ENCODE measurements around the gene SRPK2.
"Not testable (repeated sequence)": the region's sequence is repeated elsewhere in the genome, so short reads cannot be mapped to it uniquely, and the experiment has no call there.

The SRPK2 gene

DNA sequence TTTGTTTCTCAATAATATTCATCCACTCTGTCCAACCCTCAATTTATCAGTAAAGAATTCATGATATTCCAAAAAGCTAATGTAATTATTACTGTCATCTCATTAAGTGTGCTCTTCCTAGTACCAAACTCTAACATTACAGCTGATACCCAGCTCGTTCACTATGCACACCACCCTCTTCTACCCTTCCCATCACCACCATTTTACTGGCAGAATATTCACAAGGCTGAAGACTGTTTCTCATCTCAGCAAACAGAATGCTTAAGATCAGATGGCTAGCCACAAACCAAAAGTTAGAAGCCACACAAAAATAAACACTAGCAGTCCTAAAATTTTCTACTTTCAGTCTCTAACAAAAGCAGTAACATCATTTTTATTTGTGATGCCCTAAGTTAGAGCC lies 121.5 kb downstream of the SRPK2 start:
- no peak for DNase-seq (ENCODE audit: low read depth in 2 of 2)

DNA sequence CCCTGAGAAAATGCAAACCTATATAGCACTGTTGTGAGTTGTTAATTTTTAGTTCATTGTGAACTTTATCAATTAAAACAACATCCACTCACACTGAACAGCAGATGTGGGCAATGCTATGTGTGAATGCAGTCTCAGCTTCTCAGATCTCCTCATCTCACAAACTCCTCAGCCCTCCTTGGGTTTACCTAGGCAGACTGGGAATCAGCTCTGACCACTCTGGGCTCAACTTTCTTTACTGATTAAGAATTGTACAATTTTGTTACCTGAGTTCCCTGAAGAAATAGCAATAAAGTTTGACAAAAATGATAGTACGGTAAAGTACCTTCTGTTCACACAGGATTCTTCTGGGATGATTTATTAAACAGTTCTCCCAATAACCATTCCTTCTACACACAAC lies 124.0 kb downstream of the SRPK2 start:
- DNase-seq (ENCODE audit: low read depth in 2 of 2): no peak

DNA sequence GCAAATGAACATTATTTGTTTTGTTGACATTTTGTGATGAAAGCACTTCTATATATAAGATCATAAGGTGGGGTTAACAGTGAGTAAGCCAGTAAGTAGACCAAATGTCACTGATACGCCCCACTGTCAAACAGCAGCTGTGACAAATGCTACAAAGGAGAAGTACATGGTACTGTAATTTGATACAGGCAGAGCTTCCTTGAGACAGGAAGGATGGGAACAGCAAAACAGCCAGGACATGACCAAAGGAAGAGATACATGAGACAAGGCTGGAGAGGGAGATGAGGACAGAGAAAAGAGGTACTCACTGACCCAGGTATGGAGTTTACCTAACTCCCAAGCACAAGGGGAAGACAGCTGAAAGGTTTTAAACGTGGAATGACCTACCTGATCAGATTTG lies 127.0 kb downstream of the SRPK2 start:
- DNase-seq (ENCODE audit: low read depth in 2 of 2): no peak

DNA sequence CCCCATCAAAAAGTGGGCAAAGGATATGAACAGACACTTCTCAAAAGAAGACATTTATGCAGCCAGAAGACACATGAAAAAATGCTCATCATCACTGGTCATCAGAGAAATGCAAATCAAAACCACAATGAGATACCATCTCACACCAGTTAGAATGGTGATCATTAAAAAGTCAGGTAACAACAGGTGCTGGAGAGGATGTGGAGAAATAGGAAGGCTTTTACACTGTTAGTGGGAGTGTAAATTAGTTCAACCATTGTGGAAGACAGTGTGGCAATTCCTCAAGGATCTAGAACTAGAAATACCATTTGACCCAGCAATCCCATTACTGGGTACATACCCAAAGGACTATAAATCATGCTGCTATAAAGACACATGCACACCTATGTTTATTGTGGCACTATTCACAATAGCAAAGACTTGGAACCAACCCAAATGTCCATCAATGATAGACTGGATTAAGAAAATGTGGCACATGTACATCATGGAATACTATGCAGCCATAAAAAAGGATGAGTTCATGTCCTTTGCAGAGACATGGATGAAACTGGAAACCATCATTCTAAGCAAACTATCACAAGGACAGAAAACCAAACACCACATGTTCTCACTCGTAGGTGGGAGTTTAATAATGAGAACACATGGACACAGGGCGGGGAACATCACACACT lies 128.4 kb downstream of the SRPK2 start:
- not testable (repeated sequence) for DNase-seq (ENCODE audit: low read depth in 2 of 2)

DNA sequence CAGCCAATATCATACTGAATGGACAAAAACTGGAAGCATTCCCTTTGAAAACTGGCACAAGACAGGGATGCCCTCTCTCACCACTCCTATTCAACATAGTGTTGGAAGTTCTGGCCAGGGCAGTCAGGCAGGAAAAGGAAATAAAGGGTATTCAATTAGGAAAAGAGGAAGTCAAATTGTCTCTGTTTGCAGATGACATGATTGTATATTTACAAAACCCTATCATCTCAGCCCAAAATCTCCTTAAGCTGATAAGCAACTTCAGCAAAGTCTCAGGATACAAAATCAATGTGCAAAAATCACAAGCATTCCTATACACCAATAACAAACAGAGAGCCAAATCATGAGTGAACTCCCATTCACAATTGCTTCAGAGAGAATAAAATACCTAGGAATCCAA lies 129.8 kb downstream of the SRPK2 start:
- not testable (repeated sequence) for DNase-seq (ENCODE audit: low read depth in 2 of 2)

DNA sequence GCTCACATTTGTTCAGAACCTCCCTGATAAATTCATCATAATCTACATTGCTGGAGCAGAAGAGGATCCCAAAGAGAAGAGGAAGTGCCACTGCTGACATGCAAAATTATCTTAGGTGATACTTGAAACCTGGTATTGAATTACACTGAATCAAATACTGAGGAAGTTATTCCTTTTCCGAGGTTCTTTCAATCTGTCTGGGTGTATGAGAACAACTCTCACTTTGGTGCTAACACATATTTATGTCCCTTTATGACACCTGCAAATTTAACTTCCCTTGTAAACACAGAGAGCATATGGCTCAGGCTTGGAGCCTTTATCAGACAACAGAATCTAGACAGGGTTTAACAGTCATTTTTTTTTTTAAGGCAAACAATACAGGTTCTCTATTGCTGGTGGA lies 131.4 kb downstream of the SRPK2 start:
- no peak for DNase-seq (ENCODE audit: low read depth in 2 of 2)

DNA sequence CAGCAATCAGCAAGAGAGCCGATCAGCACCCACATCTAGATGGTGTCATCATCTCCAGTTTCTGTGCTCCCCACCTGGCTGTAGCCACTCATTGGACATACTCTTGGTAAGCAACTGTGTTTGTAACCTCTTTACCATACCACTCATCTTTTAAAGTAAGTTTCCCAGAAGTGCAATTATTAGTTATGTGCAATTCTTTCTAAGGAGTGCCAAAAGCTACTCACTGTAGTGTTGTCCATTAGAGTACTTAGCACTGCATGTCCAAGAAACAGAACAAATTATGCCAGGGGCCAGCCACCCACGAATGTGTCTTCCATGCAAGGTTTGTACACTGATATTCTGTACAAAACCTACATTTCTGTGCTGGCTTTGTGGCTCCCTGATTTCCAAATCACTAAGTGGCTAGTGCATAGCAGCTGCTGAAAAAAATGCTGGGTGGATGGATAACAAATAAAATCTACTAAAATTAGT lies 131.9 kb downstream of the SRPK2 start:
- DNase-seq (ENCODE audit: low read depth in 2 of 2): no peak

DNA sequence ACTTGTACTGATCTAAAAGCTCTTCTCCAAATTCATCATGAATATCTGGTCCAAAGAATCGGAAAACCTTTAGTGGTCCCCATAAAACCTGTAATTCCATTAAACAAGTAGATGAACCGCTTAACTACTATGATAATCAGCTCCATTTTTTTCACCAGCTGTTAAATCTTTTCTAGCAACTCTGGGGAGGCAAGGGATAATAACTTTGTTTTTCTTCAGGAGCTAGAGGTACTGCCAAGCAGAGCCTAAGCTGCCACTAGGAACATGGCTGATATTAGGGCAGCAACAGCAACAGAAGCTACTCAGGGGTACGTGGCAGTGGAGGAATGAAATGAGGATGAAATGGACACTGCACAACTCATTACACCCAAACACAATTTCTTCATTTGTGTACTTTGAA lies 138.0 kb downstream of the SRPK2 start:
- DNase-seq (ENCODE audit: low read depth in 2 of 2): no peak

DNA sequence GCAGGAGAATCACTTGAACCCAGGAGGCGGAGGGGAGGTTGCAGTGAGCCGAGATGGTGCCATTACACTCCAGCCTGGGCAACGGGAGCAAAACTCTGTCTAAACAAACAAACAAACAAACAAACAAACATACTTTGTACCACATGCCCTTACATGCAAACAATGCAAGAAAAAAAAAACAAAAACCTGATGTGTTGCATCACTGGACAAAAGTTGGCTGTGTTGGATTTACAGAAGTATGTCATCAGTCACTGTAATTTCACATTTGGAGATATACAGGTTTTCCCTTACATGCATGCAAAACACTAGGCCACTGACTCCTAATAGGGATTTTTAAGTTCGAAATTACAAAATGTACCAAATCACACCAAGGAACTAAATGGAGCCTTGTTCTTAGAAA lies 138.5 kb downstream of the SRPK2 start:
- no peak for DNase-seq (ENCODE audit: low read depth in 2 of 2)

DNA sequence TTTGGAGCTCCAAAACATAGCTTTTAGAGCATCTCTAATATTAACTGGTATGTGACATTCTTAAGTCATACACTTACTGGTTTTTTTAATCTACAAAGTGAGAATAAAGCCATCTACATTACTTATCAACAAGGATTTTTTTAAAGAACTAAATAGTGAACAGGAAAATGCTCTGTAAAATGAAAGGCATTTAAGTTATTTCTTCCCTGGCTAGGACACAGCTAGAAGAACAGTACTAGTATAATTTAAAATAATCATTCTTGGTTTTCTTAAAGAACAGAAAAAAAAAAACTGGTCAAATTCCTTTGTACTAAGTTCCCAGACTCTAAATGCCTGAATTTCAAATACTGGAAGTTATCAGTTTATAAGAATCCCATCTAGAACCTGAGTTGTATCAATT lies 139.5 kb downstream of the SRPK2 start:
- no peak for DNase-seq (ENCODE audit: low read depth in 2 of 2)

DNA sequence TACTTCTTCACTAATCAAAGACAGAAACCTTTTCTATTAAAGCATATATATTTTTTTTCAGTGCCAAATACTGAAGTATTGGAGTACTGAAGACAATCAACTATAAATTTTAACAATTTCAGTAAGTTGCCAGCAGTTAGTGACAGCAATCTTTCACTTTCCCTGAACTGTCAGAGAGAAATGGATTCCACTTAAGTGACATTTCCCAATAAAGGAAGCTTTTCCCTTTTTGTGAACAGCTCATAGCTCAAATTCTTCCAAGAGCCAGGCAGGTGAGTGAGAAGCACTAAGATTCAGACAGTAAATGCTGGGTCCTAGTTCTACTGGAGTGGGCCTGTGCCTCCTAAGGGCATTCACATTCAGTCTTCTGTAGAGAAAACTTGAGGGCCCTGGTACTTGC lies 142.0 kb downstream of the SRPK2 start:
- DNase-seq (ENCODE audit: low read depth in 2 of 2): no peak

DNA sequence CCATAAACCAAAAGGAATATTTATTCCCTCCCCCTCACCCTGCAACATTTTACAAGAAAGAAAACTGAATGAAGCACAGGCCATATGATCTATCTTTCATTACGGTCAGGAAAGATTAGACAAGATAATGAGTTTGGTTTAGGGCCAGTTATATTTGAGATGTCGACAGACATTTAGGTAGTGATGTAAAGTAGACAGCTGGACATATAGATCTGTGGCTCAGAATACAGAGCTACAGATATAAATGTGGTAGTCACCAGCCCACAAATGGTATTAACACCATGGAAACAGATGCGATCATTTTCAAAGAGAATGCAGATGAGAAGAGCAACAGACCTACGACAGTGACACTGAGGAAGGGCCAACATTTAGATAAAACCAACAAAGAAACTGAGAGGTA lies 142.5 kb downstream of the SRPK2 start:
- DNase-seq (ENCODE audit: low read depth in 2 of 2): no peak

DNA sequence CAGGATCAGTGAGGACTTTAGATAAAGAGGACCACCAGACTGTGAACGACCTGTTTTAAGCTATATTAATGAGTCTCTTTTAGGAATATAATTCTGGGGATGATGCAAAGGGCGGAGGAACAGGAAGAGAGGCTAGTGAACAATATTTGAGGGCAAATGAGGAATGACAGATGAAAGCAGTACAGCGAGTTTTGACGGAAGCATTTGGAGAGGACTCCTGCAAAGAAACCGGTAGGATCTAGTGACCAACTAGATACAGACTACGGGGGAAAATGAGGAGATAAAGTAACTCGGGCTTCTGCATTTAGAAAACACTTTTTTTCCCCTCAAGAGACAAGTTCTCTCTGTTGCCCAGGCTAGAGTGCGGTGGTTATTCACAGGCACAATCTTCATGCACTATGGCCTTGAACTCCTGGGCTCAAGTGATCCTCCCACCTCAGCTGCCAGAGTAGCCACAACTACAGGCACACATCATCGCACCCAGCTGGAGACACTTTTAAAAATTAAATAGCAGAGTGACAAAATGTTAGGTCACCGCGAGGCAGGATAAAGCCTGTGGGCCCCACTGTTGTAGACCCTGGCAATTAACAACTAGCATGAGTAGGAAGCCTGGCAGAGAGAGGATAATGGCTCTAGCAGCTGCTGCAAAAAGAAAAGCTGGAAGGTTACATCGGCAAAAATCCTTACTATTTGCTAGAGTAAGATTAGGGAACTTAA lies 143.2 kb downstream of the SRPK2 start:
- no peak for DNase-seq (ENCODE audit: low read depth in 2 of 2)

DNA sequence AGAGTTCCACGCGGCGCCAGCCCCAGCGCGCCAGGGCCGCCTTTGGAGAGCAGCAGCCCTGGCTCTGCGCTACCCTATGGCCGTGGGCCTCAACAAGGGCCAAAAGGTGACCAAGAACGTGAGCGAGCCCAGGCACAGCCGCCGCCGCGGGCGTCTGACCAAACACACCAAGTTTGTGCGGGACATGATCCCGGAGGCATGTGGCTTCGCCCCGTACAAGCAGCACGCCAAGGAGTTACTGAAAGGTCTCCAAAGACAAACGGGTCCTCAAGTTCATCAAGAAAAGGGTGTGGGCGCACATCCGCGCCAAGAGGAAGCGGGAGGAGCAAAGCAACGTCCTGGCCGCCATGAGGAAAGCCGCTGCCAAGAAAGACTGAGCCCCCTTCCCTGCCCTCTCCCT lies 144.1 kb downstream of the SRPK2 start:
- no peak for DNase-seq (ENCODE audit: low read depth in 2 of 2)

DNA sequence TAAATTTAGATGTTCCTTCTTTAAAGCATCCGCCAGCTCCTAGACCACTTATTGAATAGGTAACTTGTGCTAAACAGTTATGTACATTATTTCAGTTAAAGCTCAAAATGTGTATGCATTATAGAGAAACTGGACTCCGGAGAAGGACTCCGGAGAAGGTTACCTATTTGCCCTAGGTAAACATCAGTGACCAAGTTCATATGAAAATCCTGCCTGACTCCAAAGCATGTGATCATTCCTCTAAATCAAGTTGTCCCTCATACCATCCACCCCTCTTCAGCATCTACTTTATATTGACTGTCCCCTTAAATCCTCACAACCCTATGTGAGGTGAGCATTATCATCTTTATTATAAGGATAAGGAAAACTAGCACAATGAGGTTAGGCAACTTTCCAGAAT lies 147.5 kb downstream of the SRPK2 start:
- no peak for DNase-seq (ENCODE audit: low read depth in 2 of 2)

DNA sequence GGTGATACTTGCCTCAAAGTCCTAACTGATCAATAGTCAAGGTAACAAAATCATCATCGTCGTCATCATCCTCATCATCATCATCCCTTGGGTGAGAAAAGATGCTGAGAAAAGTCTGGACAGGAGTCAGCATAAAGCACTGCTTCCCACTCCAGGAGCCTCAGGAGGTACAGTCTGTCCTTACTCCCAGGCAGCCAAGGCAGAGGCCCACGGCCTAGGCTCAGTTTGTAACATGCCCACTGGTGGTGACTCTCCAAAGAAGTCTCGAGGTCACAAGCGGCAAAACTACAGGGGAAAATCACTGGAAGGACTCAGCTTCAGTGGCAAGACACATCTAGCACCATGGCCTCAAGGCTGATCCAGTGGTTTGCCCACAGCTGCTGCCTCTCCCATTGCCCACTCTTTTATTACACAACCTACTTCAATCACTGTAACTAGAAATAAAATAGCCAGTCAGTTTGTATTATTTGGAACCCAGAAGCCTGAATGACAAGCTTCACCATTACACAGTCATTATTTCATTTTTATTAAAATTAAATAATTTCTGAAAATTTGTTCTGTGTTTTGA lies 150.4 kb downstream of the SRPK2 start:
- no peak for DNase-seq (ENCODE audit: low read depth in 2 of 2)

DNA sequence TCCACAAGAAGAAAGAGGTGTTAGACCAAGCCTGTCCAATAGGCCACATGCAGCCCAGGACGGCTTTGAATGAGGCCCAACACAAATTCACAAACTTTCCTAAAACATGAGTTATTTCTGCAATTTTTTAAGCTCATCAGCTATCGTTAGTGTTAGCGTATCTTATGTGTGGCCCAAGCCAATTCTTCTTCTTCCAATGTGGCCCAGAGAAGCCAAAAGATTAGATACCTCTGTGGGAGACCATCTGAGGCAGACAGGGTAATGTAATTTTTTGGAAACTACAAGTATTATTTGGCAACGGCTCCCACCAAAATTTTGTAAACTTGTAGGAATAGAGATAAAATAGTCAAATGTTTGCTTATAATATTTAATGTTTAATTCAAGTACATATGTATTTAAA lies 153.8 kb downstream of the SRPK2 start:
- no peak for DNase-seq (ENCODE audit: low read depth in 2 of 2)

DNA sequence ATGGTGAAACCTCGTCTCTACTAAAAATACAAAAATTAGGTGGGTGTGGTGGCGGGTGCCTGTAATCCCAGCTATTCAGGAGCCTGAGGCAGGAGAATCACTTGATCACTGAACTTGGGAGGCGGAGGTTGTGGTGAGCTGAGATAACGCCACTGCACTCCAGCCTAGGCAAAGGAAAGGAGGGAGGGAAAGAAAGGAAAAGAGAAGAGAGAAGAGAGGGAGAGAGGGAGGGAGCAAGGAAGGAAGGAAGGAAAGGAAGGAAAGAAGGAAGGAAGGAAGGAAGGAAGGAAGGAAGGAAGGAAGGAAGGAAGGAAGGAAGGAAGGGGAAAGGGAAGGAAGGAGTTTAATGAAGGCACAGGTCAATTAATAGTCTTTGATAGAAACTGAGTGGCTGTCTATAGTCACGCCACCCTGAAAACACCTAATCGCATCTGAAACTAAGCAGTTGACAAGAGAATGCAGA lies 155.9 kb downstream of the SRPK2 start:
- DNase-seq (ENCODE audit: low read depth in 2 of 2): not testable (repeated sequence)

DNA sequence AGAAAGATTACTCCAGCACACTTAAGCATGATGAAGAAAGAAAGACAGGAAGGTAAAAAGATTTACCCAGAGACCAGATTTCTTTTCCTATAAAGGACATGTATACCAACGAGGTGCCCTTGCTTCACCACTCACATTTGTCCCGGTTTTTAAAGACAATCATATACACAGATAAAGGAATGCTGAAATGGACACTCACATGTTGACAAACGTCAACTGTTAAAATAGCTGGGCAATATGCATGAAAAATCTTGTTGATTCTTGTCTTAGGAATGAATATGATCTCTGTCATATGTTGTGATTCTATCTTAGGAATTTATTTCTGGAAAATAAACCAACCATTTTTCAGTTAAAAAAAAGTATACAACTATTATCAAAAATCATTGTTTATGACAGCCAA lies 158.2 kb downstream of the SRPK2 start:
- no peak for DNase-seq (ENCODE audit: low read depth in 2 of 2)

DNA sequence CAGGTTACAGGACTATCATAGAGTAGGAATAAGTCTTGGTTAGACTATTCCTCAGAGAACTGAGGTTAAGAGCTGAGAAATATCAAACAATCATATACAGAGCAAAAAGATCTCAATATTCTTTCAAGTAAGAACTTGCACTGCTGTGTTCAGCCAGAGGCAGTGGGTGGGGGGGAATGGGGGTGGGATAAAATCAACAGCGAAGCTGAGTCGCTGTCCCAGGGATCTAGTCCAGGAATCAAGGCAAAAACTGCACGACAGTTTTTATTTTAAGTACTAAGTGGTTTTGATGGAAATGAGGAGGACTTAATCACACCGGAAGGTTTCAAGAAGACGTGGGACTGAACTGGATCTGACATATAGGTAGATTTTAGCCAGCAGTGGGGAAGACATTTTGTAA lies 159.1 kb downstream of the SRPK2 start:
- DNase-seq (ENCODE audit: low read depth in 2 of 2): no peak

DNA sequence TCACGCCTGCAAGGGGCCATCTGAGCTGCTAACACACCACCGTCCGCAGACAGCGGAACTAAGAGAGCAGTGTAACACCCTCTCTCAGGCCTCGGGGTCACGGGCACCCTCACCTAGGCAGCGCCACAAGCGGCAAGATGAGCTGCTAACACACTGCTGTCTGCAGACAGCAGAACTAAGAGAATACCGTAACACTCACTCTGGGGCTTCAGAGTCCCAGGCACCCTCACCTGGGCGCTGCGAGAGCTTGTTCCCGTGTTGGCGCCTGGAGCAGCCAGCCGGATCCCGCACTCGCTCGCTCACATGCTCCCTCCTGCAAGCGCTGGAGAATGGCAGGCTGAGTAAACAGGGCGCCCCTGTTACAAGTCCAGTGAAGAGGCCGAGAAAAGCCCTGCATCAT lies 160.2 kb downstream of the SRPK2 start:
- no peak for DNase-seq (ENCODE audit: low read depth in 2 of 2)

DNA sequence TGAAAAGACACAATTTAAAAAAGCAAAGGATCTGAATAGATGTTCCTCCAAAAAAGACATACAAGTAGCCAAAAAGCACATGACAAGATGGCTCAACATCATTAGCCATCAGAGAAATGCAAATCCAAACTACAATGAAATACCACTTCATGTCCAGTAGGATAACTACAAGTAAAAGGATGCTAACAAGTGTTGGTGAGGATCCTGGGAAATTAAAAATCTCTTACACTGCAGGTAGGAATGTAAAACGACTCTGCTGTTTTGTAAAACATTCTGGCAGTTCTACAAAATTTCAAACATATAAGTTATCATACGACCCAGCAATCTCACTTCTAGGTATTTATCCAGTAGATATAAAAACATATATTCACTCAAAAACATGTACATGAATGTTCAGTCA lies 161.3 kb downstream of the SRPK2 start:
- DNase-seq (ENCODE audit: low read depth in 2 of 2): no peak
